OCI-LY3 (cell line): Measurements from ENCODE around the gene RNASEL.

ENCODE experiments used
- EZH2phosphoT487 ChIP-seq: fragments of 200-600 bp; shearing (Covaris generic); IDR thresholded peaks from 2 replicates; pipeline ENCODE4 v1.6.1; 2018; ENCODE audit warnings: antibody characterized with exemption, mixed run types, low read depth
- TF ChIP-seq, protein P1 (sequence below): fragments of 200-600, 300-600 bp; sonication (generic); IDR thresholded peaks from 2 replicates; pipeline ENCODE4 v1.5.1; 2014; ENCODE audit warnings: antibody characterized with exemption, low read length, low read depth

DNA sequence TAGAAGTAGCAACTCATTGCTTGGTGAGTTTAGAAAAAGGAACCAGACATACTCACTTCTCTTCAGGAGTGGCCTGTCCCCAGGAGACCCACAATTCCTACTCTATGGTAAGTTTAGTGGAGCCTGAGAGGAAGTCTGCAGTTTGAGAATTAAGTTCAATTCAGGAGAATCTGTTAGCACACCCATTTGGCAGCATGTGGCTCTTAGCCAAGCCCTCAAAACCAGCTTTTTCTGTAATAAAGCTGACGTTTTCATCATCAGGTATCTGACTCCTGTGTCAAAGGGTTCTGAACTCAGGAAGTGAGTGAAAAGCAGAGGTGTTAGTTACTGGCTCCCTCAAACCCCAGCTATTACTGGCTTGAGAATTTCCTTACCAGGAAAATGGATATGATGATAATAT, 35.5 kb upstream of the RNASEL start:
- TF ChIP-seq, protein P1, sequence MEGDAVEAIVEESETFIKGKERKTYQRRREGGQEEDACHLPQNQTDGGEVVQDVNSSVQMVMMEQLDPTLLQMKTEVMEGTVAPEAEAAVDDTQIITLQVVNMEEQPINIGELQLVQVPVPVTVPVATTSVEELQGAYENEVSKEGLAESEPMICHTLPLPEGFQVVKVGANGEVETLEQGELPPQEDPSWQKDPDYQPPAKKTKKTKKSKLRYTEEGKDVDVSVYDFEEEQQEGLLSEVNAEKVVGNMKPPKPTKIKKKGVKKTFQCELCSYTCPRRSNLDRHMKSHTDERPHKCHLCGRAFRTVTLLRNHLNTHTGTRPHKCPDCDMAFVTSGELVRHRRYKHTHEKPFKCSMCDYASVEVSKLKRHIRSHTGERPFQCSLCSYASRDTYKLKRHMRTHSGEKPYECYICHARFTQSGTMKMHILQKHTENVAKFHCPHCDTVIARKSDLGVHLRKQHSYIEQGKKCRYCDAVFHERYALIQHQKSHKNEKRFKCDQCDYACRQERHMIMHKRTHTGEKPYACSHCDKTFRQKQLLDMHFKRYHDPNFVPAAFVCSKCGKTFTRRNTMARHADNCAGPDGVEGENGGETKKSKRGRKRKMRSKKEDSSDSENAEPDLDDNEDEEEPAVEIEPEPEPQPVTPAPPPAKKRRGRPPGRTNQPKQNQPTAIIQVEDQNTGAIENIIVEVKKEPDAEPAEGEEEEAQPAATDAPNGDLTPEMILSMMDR, result no peak
- TF ChIP-seq EZH2phosphoT487, result no peak
